ENCODE data around the gene MLLT3. TPM values are rescaled to one million over a fixed set of nuclear protein-coding genes. Genes with fewer than 3 reads are reported as not detected.

Gene MLLT3
- total RNA-seq, 1 donor from 2014 or later = 7.7 TPM

DNA sequence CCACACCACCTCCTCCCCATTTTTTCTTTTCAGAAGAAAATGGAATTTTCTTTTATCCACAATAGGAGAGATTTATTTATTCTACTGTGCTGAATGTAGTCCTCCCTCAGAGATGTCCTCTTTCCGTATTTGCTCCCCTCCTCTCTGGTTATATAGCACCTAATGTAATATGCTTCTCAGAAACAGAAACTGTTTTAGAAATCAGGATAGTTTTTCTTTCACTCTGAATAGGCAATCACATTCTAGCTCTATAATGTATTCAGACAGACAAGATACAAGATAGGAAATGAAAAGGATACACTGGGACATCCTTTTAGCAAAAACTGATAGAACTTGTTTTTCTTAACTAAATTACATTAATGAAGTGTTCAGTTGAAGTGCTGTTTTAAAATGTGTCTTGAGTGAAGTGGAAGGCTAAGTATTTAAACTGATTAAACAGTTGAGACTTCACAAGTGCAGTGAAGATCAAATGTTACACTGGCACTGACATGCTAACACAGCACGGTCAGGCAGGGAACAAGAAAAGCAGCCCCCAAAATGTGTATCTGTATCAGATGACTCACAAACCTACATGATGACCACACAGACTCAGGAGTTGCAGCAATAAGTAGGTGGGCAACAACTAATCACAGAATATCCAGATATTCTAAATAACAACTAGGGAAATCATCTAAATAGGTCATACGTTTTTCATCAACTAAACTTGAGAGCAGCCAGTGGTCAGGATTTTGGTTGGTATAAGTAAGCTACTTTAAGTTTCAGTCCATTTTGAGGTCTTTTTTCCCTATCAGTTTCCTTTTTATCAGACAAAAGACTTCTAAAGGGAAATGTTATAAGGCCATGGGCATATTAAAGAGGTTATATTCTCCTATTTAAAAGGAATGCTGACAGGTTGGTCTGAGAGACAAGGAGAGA lies 260.4 kb downstream of the MLLT3 start:
- Mint-ChIP-seq H3K36me3 (ENCODE audit: low read depth) (no peaks in the 10 kb centered on the region), H3K4me3 (ENCODE audit: unreplicated experiment) (no peak overlapping the region), H3K9me3 (ENCODE audit: low read depth) (no peaks in the 10 kb centered on the region), H3K4me1 (ENCODE audit: low read depth) (peaks cover 9% of the 10 kb centered on the region), H3K27me3 (ENCODE audit: low read depth) (no peaks in the 10 kb centered on the region), H3K27ac (ENCODE audit: unreplicated experiment) (no peak overlapping the region)
- TF ChIP-seq, protein P1, sequence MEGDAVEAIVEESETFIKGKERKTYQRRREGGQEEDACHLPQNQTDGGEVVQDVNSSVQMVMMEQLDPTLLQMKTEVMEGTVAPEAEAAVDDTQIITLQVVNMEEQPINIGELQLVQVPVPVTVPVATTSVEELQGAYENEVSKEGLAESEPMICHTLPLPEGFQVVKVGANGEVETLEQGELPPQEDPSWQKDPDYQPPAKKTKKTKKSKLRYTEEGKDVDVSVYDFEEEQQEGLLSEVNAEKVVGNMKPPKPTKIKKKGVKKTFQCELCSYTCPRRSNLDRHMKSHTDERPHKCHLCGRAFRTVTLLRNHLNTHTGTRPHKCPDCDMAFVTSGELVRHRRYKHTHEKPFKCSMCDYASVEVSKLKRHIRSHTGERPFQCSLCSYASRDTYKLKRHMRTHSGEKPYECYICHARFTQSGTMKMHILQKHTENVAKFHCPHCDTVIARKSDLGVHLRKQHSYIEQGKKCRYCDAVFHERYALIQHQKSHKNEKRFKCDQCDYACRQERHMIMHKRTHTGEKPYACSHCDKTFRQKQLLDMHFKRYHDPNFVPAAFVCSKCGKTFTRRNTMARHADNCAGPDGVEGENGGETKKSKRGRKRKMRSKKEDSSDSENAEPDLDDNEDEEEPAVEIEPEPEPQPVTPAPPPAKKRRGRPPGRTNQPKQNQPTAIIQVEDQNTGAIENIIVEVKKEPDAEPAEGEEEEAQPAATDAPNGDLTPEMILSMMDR (IDR thresholded peaks at IDR 0.05) = no peak
- DNase-seq (ENCODE audit: low spot score) = no peak

DNA sequence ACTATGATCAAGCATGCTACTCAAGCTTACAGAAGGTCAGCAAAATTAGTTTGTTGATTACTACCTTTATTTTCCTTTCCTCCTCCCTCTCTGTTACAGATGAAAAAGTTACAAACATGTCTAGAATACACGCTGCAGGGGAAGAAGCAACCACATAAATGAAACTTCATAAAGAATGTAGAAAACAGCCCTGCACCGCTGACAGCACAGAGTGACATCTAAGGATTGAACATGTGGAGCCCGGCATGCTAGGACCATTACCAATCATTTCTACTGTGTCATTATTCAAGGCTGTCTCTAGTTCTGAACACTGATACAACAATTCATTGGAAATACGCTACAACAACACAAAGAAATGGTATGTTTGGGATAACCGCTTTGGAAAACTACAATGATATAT lies 261.1 kb downstream of the MLLT3 start:
- Mint-ChIP-seq H3K36me3 (ENCODE audit: low read depth) (no peaks in the 10 kb centered on the region), H3K27me3 (ENCODE audit: low read depth) (no peaks in the 10 kb centered on the region), H3K4me1 (ENCODE audit: low read depth) (peaks cover 15% of the 10 kb centered on the region), H3K27ac (ENCODE audit: unreplicated experiment) (no peak overlapping the region), H3K9me3 (ENCODE audit: low read depth) (no peaks in the 10 kb centered on the region), H3K4me3 (ENCODE audit: unreplicated experiment) (no peak overlapping the region)
- DNase-seq (ENCODE audit: low spot score) = no peak
- TF ChIP-seq, protein P1 (IDR thresholded peaks at IDR 0.05) = no peak

DNA sequence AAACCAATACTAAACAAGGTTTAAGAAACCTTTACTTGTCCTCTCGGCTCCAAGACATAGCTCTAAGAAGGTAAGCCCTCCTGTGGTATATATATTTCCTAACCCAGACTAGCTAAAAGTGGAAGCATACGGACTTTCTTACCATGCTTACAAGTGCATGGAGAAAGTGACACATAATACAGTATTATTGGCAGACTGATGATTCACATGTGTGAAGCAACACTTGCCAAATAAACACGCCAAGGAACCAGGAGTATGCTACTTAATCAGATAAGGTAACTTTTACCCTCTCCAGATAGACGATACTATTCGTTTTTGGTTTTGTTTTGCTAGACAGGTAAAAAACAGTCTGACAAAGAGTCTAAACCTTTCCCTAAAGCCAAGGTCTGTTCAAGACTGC lies 264.1 kb downstream of the MLLT3 start:
- peaks cover 44% of the 10 kb centered on the region for H3K4me1 Mint-ChIP-seq (ENCODE audit: low read depth)

DNA sequence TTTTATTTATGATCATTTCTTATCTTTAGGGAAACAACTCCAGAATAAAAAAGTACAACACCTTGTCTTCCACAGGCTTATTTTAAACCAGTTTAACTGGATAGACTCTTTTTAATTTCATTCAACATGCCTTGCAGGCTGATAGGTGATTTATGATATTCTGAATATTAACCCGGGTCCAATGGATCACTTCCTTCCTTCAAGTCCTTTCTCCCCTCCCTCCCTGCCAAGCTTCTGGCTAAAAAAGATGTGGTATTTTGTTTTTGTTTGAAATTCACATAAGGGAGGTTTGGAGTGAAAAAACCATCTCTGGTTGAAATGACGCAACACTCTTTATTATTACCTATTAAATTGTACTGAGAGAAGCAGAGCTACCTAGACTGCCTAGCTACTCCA lies 265.3 kb downstream of the MLLT3 start:
- Mint-ChIP-seq H3K27ac (ENCODE audit: unreplicated experiment) (peak overlapping the region; percentile 94), H3K36me3 (ENCODE audit: low read depth) (no peaks in the 10 kb centered on the region), H3K27me3 (ENCODE audit: low read depth) (no peaks in the 10 kb centered on the region), H3K9me3 (ENCODE audit: low read depth) (no peaks in the 10 kb centered on the region), H3K4me1 (ENCODE audit: low read depth) (peaks cover 56% of the 10 kb centered on the region), H3K4me3 (ENCODE audit: unreplicated experiment) (peak overlapping the region; percentile 65)
- TF ChIP-seq, protein P1 (IDR thresholded peaks at IDR 0.05) = no peak
- DNase-seq (ENCODE audit: low spot score) = no peak

More for the DNA sequence above, 264.1 kb downstream of the MLLT3 start:
- H3K4me3 Mint-ChIP-seq (ENCODE audit: unreplicated experiment) = no peak overlapping the region
- no peaks in the 10 kb centered on the region for H3K27me3 Mint-ChIP-seq (ENCODE audit: low read depth)
- no peak overlapping the region for H3K27ac Mint-ChIP-seq (ENCODE audit: unreplicated experiment)
- TF ChIP-seq, protein P1 (IDR thresholded peaks at IDR 0.05) = no peak
- no peaks in the 10 kb centered on the region for H3K36me3 Mint-ChIP-seq (ENCODE audit: low read depth)
- no peaks in the 10 kb centered on the region for H3K9me3 Mint-ChIP-seq (ENCODE audit: low read depth)
- no peak for DNase-seq (ENCODE audit: low spot score)

DNA sequence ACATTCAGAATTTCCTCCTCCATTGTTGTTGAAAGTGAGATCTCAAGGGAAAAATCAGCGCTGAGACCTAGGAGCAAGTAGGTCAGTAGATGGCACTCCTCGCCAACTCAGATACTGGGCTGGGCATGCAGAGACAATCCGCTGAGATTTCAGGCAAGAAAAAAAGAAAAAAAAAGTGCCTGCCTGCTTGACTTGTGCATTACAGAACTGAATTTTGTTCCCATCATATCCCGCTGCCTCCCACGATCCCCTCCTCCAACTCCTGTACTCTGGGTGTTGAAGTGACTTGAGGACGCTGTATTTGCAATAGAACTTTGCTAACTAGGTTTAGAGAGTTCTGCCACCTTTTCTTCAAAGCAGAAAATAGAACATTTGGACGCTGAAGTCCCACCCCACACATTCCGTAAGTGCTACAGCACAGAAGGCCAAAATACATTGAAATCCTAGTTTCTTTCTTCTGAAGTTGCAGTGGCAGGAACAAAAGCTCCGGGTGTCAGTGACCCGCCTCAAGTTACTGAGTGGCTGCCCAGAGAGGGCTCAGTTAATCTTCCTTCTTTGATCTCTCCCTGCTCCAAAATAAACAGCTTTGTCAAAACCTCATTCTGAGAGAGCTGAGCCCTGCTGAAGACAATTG lies 265.8 kb downstream of the MLLT3 start:
- no peaks in the 10 kb centered on the region for H3K27me3 Mint-ChIP-seq (ENCODE audit: low read depth)
- H3K4me1 Mint-ChIP-seq (ENCODE audit: low read depth) = peaks cover 58% of the 10 kb centered on the region
- H3K9me3 Mint-ChIP-seq (ENCODE audit: low read depth) = no peaks in the 10 kb centered on the region
- TF ChIP-seq, protein P1 (IDR thresholded peaks at IDR 0.05) = peak; percentile 87
- no peak for DNase-seq (ENCODE audit: low spot score)
- H3K36me3 Mint-ChIP-seq (ENCODE audit: low read depth) = no peaks in the 10 kb centered on the region
- peak overlapping the region; percentile 94 for H3K27ac Mint-ChIP-seq (ENCODE audit: unreplicated experiment)
- H3K4me3 Mint-ChIP-seq (ENCODE audit: unreplicated experiment) = peak overlapping the region; percentile 65
